Fibroblast of peridontal ligament (primary cell): ENCODE results near the gene FAM111B.
A peak's percentile ranks its signal among the peaks of the same experiment; 100 is the strongest.
"Not testable (repeated sequence)": the region's sequence is repeated elsewhere in the genome, so short reads cannot be mapped to it uniquely, and the experiment has no call there.

Experiments used
- DNase-seq: peaks from one replicate; pipeline ENCODE4 v3.0.0-alpha.2; 2010; ENCODE audit errors: extremely low read depth

The FAM111B gene

GRCh38 chr11:59102259-59102765 lies 4.7 kb upstream of the FAM111B start:
- DNase-seq, result peak; percentile 34

- DNase-seq, result not testable (repeated sequence)
These were observed 684 bp downstream of the FAM111B start for GRCh38 chr11:59107721-59108120.

DNA sequence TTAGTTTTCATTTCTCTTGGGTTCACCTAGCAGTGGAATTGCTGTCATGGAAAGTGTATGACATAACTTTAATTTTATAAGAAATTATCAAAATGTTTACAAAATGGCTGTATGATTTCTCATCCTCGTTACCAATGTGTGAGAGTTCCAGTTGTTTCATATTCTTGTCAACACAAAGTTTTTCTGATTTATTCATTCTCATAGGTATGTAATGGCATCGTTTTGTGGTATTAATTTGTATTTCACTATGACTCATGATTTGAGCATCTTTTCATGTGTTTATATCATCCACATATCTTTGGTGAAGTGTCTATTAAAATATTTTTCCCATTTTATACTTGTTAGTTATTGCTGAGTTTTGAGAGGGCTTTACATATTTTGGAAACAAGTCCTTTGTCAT lies 5.5 kb downstream of the FAM111B start:
- no peak for DNase-seq

DNA sequence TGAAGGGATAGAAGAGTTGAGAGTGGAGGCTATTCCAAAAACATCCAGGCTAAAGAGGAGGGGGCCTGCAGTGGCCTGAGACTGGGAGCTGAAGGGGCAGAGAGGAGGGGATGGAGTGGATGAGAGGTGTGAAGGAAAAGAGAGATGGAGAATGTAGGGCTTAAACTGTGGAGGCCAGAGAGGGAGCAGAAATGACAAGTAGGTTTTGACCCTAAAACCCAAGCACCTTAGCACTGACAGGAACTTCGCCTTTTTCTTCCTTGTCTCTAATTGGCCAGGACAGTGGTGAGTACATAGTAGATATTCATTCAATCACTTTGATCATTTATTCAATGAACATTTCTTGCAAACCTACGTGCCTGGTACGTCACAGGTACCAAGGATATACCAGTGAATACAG lies 7.3 kb downstream of the FAM111B start:
- no peak for DNase-seq

DNA sequence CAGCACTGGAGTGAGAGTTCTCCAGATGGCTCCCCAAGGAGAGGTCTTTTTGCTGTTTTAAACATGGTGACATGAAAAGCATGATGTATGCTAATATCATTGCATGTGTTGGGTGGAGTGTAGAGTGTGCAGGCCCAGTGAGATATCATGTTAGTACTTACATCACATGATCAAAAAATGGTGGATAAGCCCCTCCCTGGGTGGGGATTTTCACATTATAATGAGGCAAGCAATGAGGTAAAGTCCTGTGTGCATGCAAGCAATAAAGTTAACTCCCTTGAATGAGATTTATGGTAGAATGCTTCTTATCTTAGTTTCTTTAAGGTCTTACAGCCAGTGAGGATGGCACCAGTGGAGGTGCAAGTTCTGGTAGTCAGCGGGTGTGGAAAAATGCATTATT lies 8.5 kb downstream of the FAM111B start:
- no peak for DNase-seq

GRCh38 chr11:59117774-59118173 lies 10.7 kb downstream of the FAM111B start:
- DNase-seq, result no peak

DNA sequence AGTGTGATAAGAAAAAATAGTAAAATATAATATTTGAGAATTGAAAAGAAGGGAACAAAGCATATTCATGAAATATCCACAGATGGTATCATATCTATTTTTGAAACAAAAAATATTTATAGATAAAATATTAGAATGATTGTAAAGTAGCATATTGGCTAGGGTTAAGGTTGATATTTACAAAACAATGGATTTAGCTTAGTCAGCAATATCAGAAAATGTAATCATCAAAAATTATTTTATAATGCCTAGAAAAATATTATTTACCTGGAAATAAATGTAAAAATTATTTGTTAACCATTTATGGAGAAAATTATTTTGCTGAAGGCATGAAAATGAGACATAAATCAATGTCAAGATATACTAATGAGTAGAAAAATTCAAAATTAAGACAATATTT lies 12.8 kb downstream of the FAM111B start:
- no peak for DNase-seq

DNA sequence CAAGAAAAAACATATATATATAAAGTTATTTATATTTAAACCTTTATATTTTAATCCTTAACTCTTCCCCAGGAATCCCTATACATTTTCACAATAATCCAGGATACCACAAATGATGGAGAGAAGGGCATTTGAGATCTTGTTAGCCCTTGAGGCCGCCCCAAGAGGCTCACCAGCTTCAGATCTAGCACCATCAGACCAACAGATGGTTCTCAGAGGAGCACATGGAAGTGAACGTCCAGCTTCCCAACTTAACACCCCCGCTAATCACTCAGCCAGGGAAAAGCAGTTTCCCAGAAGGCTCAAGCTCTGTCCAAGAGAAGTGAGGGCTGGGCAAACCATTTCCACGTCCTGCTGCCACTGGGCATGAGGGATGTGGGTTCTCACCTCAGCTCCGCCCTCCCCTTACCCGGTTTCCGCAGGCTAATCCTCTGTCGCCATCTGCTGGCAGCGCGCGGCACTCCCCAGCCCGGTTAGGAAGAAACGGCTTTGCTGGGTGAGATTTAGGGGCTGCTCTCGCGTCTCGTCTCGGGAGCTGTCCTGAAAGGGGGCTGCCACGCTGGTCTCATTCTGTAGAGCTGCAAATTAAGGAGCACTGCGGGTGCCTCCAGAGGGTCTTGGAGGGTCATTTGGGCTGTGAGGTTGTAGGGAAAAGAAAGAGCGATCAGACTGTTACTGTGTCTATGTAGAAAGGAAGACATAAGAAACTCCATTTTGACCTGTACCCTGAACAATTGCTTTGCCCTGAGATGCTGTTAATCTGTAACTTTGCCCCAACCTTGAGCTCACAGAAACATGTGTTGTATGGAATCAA lies 28.8 kb downstream of the FAM111B start:
- peak; percentile 73 for DNase-seq

DNA sequence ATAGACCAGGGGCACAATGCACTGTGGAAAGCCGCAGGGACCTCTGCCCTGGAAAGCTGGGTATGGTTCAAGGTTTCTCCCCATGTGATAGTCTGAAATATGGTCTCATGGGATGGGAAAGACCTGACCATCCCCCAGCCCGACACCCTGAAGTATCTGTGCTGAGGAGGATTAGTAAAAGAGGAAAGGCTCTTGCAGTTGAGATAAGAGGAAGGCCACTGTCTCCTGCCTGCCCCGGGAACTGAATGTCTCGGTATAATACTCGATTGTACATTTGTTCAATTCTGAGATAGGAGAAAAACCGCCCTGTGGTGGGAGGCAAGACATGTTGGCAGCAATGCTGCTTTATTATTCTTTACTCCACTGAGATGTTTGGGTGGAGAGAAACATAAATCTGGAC lies 29.5 kb downstream of the FAM111B start:
- not testable (repeated sequence) for DNase-seq

- DNase-seq, result no peak
These were observed 30.2 kb downstream of the FAM111B start for GRCh38 chr11:59137190-59137589.

GRCh38 chr11:59138643-59139042 lies 31.6 kb downstream of the FAM111B start:
- DNase-seq, result no peak

DNA sequence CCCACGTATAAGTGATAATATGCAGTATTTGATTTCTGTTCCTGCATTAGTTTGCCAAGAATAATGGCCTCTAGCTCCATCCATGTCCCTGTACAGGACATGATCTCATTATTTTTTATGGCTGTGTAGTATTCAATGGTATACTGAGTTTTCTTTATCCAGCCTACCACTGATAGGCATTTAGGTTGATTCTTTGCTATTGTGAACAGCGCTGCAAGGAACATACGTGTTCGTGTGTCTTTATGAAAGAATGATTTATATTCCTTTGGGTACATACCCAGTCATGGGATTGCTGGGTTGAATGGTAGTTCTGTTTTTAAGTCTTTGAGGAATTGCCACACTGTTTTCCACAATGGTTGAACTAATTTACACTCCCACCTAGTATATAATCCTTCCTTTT lies 34.2 kb downstream of the FAM111B start:
- DNase-seq, result no peak

GRCh38 chr11:59141673-59142460 lies 34.8 kb downstream of the FAM111B start:
- DNase-seq, result peak; percentile 67

- peak; percentile 86 for DNase-seq
These were observed 35.8 kb downstream of the FAM111B start, which contains the start of gene FAM111A for GRCh38 chr11:59142530-59143507. Gene FAM111A (plus strand): TSS chr11:59142856. CDS start chr11:59148873, 6,017 bp downstream.

DNA sequence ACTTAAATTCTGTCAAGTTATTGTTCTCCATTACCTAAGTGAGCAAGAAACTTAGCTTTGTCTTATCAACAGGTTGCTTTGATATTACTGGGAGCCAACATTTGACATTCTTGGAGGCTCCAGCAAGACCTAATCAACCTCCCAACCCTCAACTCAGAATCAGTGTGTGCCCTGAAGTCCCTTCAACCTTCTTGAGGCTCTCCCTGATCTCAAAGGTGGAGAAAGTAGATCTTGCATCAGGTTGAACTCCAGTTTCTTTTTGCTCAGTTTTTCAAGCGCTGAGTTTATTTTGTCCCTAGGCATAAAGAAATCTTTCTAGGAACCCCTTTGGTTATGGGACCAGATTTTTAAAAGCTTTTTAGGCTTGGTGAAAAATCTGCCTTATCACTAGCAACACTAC lies 37.1 kb downstream of the FAM111B start:
- DNase-seq, result no peak

DNA sequence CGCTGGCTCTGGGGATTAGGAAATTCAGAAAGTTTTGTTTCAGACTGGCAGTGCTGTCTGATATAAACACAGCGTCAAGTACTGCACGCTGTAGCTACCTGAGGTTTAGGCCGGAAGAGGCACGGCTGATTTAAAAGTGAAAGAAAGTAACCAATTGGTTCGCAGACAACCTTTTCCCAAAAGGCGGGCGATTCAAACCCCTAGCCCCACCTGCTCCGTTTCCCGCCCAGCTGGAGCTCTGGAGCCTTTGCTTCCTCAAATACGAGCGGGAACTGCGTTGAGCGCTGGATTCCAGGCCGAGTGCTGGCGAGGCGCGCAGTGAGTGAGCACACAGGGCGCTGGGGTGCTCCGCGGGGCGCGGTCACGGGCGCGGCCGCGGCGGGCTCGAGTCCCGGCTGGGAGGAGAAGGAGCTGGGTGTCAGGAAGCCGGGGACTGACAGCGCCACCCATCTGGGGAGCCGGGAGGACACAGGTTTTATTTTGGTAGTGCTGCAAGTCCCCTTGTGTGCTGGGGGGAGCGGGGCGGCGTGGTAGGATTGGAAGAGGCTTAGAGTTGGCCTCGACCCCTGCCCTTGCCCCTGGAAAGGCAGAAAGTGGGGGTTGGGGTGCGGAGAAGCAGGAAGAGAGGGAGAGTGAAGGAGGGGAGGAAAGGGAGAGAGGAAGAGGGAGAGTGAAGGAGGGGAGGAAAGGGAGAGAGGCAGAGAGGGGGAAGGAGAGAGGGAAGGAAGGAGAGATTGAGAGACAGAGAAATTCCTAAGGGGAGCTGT lies 37.7 kb downstream of the FAM111B start:
- DNase-seq, result peak; percentile 83

DNA sequence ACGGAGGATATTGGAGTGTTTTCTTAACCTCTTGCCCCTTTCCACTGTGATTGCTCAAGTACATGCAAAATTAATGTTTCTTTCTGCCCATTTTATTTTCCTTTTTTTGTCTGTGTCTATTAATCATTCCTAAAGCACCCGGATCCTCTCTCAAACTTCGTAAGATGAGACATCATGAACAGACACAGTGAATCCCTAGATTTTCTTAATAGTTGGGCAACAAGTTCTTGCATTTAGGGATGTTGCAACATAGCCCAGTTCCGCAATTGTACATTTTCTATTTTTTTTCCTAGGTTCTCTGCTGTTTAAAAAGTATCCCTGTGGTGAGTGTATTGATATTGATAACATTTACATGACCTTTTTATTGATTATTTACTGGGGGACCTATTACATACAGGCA lies 38.5 kb downstream of the FAM111B start:
- peak; percentile 80 for DNase-seq

- no peak for DNase-seq
These were observed 44.7 kb downstream of the FAM111B start for GRCh38 chr11:59151761-59152160.

DNA sequence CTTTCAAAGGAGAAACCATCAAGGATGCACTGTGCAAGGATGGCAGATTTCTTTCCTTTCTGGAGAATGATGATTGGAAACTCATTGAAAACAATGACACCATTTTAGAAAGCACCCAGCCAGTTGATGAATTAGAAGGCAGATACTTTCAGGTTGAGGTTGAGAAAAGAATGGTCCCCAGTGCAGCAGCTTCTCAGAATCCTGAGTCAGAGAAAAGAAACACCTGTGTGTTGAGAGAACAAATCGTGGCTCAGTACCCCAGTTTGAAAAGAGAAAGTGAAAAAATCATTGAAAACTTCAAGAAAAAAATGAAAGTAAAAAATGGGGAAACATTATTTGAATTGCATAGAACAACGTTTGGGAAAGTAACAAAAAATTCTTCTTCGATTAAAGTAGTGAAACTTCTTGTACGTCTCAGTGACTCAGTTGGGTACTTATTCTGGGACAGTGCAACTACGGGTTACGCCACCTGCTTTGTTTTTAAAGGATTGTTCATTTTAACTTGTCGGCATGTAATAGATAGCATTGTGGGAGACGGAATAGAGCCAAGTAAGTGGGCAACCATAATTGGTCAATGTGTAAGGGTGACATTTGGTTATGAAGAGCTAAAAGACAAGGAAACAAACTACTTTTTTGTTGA lies 45.4 kb downstream of the FAM111B start:
- DNase-seq, result no peak

GRCh38 chr11:59154610-59155009 lies 47.6 kb downstream of the FAM111B start:
- DNase-seq, result no peak
